OCI-LY7 (cell line): ENCODE measurements around the gene GLYATL1. TPM values are rescaled to one million over a fixed set of nuclear protein-coding genes. Genes with fewer than 3 reads are reported as not detected.

Experiments used
- BruUV-seq: library from RNA; stranded (reverse); fragments of 400-500 nt; replicated peaks from 2 replicates; lab custom pipeline; 2021; lab: Mats Ljungman, UMichigan
- CTCF ChIA-PET: fragments of 300-600 bp; sonication (Branson Sonifier 250); formaldehyde crosslinking; loops from one replicate; lab custom pipeline; 2022; ENCODE audit warnings: antibody characterized with exemption; ENCODE audit not compliant: unreplicated experiment; lab: Charles Lee
- POLR2A ChIA-PET: fragments of 300-600 bp; sonication (Branson Sonifier 250); formaldehyde crosslinking; loops from one replicate; lab custom pipeline; 2022; ENCODE audit warnings: antibody characterized with exemption; lab: Charles Lee
- DNase-seq: peaks from one replicate; pipeline ENCODE4 v3.0.0-alpha.2; 2015; ENCODE audit warnings: low spot score
- H2AFZ ChIP-seq: fragments of 200-600 bp; sonication (generic), shearing (Covaris generic); 2 replicates; pipeline ENCODE4 v1.6.1; 2014; ENCODE audit warnings: mild to moderate bottlenecking, antibody characterized with exemption, low read length, moderate library complexity
- H3K27ac ChIP-seq: fragments of 200-600 bp; sonication (generic); 2 replicates; pipeline ENCODE4 v1.5.1; 2014; ENCODE audit warnings: mixed run types, low read depth, mild to moderate bottlenecking, moderate library complexity, low read length, inconsistent platforms; ENCODE audit not compliant: poor library complexity, severe bottlenecking
- H3K36me3 ChIP-seq: fragments of 200-600 bp; sonication (generic); 2 replicates; pipeline ENCODE4 v1.6.1; 2014; ENCODE audit warnings: mild to moderate bottlenecking, antibody characterized with exemption, low read length, moderate library complexity, mixed read lengths; ENCODE audit not compliant: insufficient read depth
- H3K4me1 ChIP-seq: fragments of 200-600 bp; sonication (generic); 2 replicates; pipeline ENCODE4 v1.5.1; 2014; ENCODE audit warnings: mild to moderate bottlenecking, low read length; ENCODE audit not compliant: insufficient read depth, poor library complexity, severe bottlenecking
- H3K4me2 ChIP-seq: fragments of 200-600 bp; sonication (generic); 2 replicates; pipeline ENCODE4 v1.6.1; 2014; ENCODE audit warnings: mild to moderate bottlenecking, low read length
- H3K4me3 ChIP-seq: fragments of 200-600 bp; sonication (generic); 2 replicates; pipeline ENCODE4 v1.5.1; 2014; ENCODE audit warnings: mild to moderate bottlenecking, low read depth, low read length; ENCODE audit not compliant: poor library complexity, severe bottlenecking
- H3K79me2 ChIP-seq: fragments of 200-600 bp; sonication (generic); 2 replicates; pipeline ENCODE4 v1.6.1; 2016; ENCODE audit warnings: low read depth, mild to moderate bottlenecking, low read length, moderate library complexity, mixed read lengths; ENCODE audit not compliant: insufficient read depth
- H3K9me2 ChIP-seq: fragments of 200-600 bp; sonication (generic); 2 replicates; pipeline ENCODE4 v1.6.1; 2016; ENCODE audit warnings: mild to moderate bottlenecking, low read length, mixed read lengths; ENCODE audit not compliant: insufficient read depth
- H3K9me3 ChIP-seq: fragments of 200-600 bp; sonication (generic); 2 replicates; pipeline ENCODE4 v1.6.1; 2014; ENCODE audit warnings: mild to moderate bottlenecking, mixed run types, low read length, mixed read lengths
- H4K20me1 ChIP-seq: fragments of 200-600 bp; sonication (generic); 2 replicates; pipeline ENCODE4 v1.6.1; 2014; ENCODE audit warnings: mild to moderate bottlenecking, antibody characterized with exemption, low read length, moderate library complexity, mixed read lengths; ENCODE audit not compliant: insufficient read depth
- CTCF ChIP-seq: fragments of 200-600 bp; sonication (generic); conservative IDR thresholded peaks from 2 replicates; pipeline ENCODE4 v1.5.1; 2014; ENCODE audit warnings: mild to moderate bottlenecking, antibody characterized with exemption, low read length, moderate library complexity, mixed read lengths
- EZH2phosphoT487 ChIP-seq: fragments of 200-600 bp; sonication (generic); IDR thresholded peaks from 2 replicates; pipeline ENCODE4 v1.6.1; 2018; ENCODE audit warnings: low read depth, borderline replicate concordance, mild to moderate bottlenecking, mixed run types, antibody characterized with exemption, low read length, moderate library complexity, mixed read lengths
- intact Hi-C: fragments of 100-400 bp; cut with micrococcal nuclease; formaldehyde crosslinking; loops from one replicate; pipeline ENCODE4 v1.10.0; 2022; ENCODE audit not compliant: unreplicated experiment
- total RNA-seq, 2 experiments: library from RNA; depleted of rRNA in 1 of 2; stranded (reverse); fragments of >200 nt in 1 of 2; shearing (Covaris generic) in 1 of 2; gene quantifications; 2 replicates each; pipeline ENCODE4 v1.2.3, GENCODE V29; 2014 to 2022

Gene GLYATL1
- total RNA-seq, 2 experiments from 2014 or later = not detected

DNA sequence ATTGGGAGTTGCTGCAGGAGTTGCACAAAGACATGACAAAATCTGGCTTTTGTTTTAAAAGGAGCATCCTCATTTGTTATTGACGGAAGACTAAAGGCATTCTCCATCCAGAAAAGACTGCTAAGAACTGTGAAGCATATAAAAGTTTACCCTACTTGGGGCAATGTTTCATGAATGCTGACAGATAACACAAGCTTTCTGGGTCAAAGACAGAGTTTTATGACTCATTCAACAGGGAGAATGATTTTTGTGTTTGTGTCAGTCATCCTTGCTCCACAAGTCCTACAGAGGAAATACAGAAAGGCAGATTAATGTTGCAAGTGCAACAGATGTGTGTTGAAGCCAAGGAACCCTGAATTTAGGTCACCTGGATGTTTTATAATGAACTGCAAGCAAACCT lies 2.5 kb downstream of the GLYATL1 start:
- BruUV-seq = no TSS peak
- POLR2A ChIA-PET = no interaction called here
- Histone ChIP-seq H3K36me3 (no peaks in the 10 kb centered on the region), H3K79me2 (no peaks in the 10 kb centered on the region), H3K4me2 (no peak overlapping the region), H3K9me2 (no peaks in the 10 kb centered on the region), H3K27ac (no peak overlapping the region), H2AFZ (no peak overlapping the region), H3K4me3 (no peak overlapping the region), H3K9me3 (no peaks in the 10 kb centered on the region), H4K20me1 (no peaks in the 10 kb centered on the region), H3K4me1 (no peaks in the 10 kb centered on the region)
- no peak for TF ChIP-seq EZH2phosphoT487
- no peak for TF ChIP-seq CTCF
- DNase-seq = no peak
- CTCF ChIA-PET = no interaction called here
- intact Hi-C loops = no loop called here

- Histone ChIP-seq H4K20me1 (no peaks in the 10 kb centered on the region), H3K4me2 (no peak overlapping the region), H2AFZ (no peak overlapping the region), H3K36me3 (no peaks in the 10 kb centered on the region), H3K9me2 (no peaks in the 10 kb centered on the region), H3K9me3 (no peaks in the 10 kb centered on the region), H3K4me1 (no peaks in the 10 kb centered on the region), H3K27ac (no peak overlapping the region), H3K4me3 (no peak overlapping the region), H3K79me2 (no peaks in the 10 kb centered on the region)
- CTCF ChIA-PET = no interaction called here
- TF ChIP-seq CTCF (no peak), EZH2phosphoT487 (no peak)
- no TSS peak for BruUV-seq
- POLR2A ChIA-PET = no interaction called here
- DNase-seq = no peak
- intact Hi-C loops = no loop called here
Observed at GRCh38 chr11:58945663-58946062, 6.4 kb downstream of the GLYATL1 start.

- DNase-seq = no peak
- no peaks in the 10 kb centered on the region for H3K9me3 ChIP-seq
- POLR2A ChIA-PET = no interaction called here
- no peak overlapping the region for H2AFZ ChIP-seq
- H3K4me2 ChIP-seq = no peak overlapping the region
- intact Hi-C loops = no loop called here
- H3K9me2 ChIP-seq = no peaks in the 10 kb centered on the region
- no peaks in the 10 kb centered on the region for H3K36me3 ChIP-seq
- H4K20me1 ChIP-seq = no peaks in the 10 kb centered on the region
- H3K4me1 ChIP-seq = no peaks in the 10 kb centered on the region
- CTCF ChIA-PET = no interaction called here
- no peaks in the 10 kb centered on the region for H3K79me2 ChIP-seq
- TF ChIP-seq EZH2phosphoT487 (no peak), CTCF (no peak)
- no TSS peak for BruUV-seq
- H3K4me3 ChIP-seq = no peak overlapping the region
- H3K27ac ChIP-seq = no peak overlapping the region
Observed at GRCh38 chr11:58949184-58949583, 9.9 kb downstream of the GLYATL1 start.
